Common myeloid progenitor, CD34-positive (primary cell): ENCODE data around the gene GIT2.
"Not testable (repeated sequence)": the region's sequence is repeated elsewhere in the genome, so short reads cannot be mapped to it uniquely, and the experiment has no call there.

Source experiments
- CTCF ChIA-PET: fragments of 350-600 bp; sonication (Branson Sonifier 250); formaldehyde crosslinking; loops from one replicate; lab custom pipeline; 2021; ENCODE audit warnings: antibody characterized with exemption; lab: Charles Lee
- POLR2A ChIA-PET: fragments of 350-600 bp; sonication (Branson Sonifier 250); formaldehyde crosslinking; loops from one replicate; lab custom pipeline; 2021; ENCODE audit warnings: antibody characterized with exemption; lab: Charles Lee
- DNase-seq, 3 donors: peaks; one replicate each; pipeline versions ENCODE4 v3.0.0 to v3.0.0-alpha.2; 2013
- H3K27ac ChIP-seq, 2 experiments: 1 replicate in 1 of 2; 2 replicates in 1 of 2; pipeline ENCODE4 v1.7.0; 2013; ENCODE audit warnings: inconsistent platforms in 2 of 2, low read length in 2 of 2, mild to moderate bottlenecking in 2 of 2, low read depth in 1 of 2, moderate library complexity in 1 of 2; ENCODE audit not compliant: severe bottlenecking in 2 of 2, insufficient read depth in 1 of 2, poor library complexity in 1 of 2
- H3K27me3 ChIP-seq, 5 experiments: replicated peaks in 2 of 5; 1 replicate in 3 of 5; 2 replicates in 2 of 5; pipeline versions ENCODE4 v1.6.1 to v1.7.0; 2013; ENCODE audit warnings: low read length in 4 of 5, mild to moderate bottlenecking in 2 of 5, moderate library complexity in 2 of 5, inconsistent platforms in 1 of 5; ENCODE audit not compliant: insufficient read depth in 5 of 5, control insufficient read depth in 4 of 5
- H3K36me3 ChIP-seq, 4 experiments: 1 replicate in 2 of 4; 2 replicates in 2 of 4; pipeline versions ENCODE4 v1.6.1 to v1.7.0; 2013; ENCODE audit warnings: low read length in 3 of 4, control low read depth in 1 of 4, mild to moderate bottlenecking in 1 of 4; ENCODE audit not compliant: control insufficient read depth in 4 of 4, insufficient read depth in 4 of 4
- H3K4me1 ChIP-seq, 4 experiments: 1 replicate in 3 of 4; 2 replicates in 1 of 4; pipeline versions ENCODE4 v1.6.1 to v1.7.1; 2013; ENCODE audit warnings: low read length in 3 of 4, mild to moderate bottlenecking in 3 of 4, control low read depth in 1 of 4, inconsistent platforms in 1 of 4, moderate library complexity in 1 of 4; ENCODE audit not compliant: control insufficient read depth in 4 of 4, insufficient read depth in 4 of 4; ENCODE audit errors: control extremely low read depth in 1 of 4
- H3K4me3 ChIP-seq, 7 experiments: 1 replicate in 4 of 7; 2 replicates in 3 of 7; pipeline versions ENCODE4 v1.5.1 to v1.7.0; 2013; ENCODE audit warnings: mild to moderate bottlenecking in 7 of 7, low read length in 6 of 7, moderate library complexity in 6 of 7, inconsistent platforms in 2 of 7, low read depth in 2 of 7, control low read depth in 1 of 7; ENCODE audit not compliant: insufficient read depth in 4 of 7, control insufficient read depth in 1 of 7; ENCODE audit errors: extremely low read depth in 1 of 7
- H3K9me3 ChIP-seq, 5 experiments: 1 replicate in 4 of 5; 2 replicates in 1 of 5; pipeline versions ENCODE4 v1.6.1 to v1.7.1; 2013; ENCODE audit warnings: low read length in 4 of 5, mild to moderate bottlenecking in 2 of 5, inconsistent platforms in 1 of 5, low read depth in 1 of 5, moderate library complexity in 1 of 5; ENCODE audit not compliant: control insufficient read depth in 4 of 5, insufficient read depth in 2 of 5; ENCODE audit errors: control extremely low read depth in 1 of 5
- WGBS: methylation state at CpG from one replicate; pipeline ENCODE4 v1.1.5; 2013; ENCODE audit not compliant: insufficient coverage; 5-methylcytosine and 5-hydroxymethylcytosine counted together

Gene GIT2

DNA sequence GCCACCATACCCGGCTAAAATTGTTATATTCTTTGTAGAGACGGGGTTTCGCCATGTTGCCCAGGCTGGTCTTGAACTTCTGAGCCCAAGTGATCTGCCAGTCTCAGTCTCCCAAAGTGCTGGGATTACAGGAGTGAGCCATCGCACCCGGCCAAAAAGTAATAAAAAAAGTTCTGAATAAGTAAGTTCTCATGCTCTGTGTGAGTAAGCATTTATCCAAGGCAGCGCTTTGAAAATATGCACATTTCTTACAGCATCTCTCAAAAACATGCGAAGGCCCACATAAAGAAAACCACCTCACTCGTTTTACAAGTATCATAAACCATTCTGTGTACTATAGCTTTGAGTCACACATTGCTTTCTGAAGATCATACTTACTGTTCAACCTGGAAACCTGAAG lies 8.6 kb downstream of the GIT2 start:
- ChIA-PET POLR2A (no interaction called here), CTCF (interaction anchor here (0.6 to 0.9 kb wide), 2 partner anchors 11 to 52 kb away, joined by 3 read pairs; no protein-coding TSS in a partner anchor)
- Histone ChIP-seq H3K4me1 (peaks cover 0 to 4% (median 1%) of the 10 kb centered on the region in 4 experiments), H3K4me3 (no peak overlapping the region), H3K9me3 (no peaks in the 10 kb centered on the region), H3K36me3 (peaks cover 28 to 84% (median 62%) of the 10 kb centered on the region in 4 experiments), H3K27me3 (no peaks in the 10 kb centered on the region), H3K27ac (no peak overlapping the region)
- DNase-seq, result no peak
- WGBS, result 95% methylated on average over 8 of the region's 8 CpGs

DNA sequence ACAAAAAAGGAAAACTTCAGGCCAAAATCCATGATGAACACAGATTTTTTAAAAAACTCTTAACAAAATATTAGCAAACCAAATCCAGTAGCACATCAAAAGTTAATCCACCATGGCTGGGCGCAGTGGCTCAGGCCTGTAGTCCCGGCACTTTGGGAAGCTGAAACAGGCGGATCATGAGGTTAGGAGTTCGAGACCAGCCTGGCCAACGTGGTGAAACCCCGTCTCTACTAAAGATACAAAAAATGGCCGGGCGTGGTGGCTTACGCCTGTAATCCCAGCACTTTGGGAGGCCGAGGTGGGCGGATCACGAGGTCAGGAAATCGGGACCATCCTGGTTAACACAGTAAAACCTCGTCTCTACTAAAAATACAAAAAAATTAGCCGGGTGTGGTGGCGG lies 9.9 kb downstream of the GIT2 start:
- CTCF ChIA-PET, H3K9me3 ChIP-seq, H3K4me3 ChIP-seq, H3K4me1 ChIP-seq, H3K27ac ChIP-seq, H3K27me3 ChIP-seq, POLR2A ChIA-PET, DNase-seq: not testable (repeated sequence)
- peaks cover 36 to 87% (median 65%) of the 10 kb centered on the region in 4 experiments for H3K36me3 ChIP-seq
- WGBS, result 97% methylated on average over 14 of the region's 16 CpGs

DNA sequence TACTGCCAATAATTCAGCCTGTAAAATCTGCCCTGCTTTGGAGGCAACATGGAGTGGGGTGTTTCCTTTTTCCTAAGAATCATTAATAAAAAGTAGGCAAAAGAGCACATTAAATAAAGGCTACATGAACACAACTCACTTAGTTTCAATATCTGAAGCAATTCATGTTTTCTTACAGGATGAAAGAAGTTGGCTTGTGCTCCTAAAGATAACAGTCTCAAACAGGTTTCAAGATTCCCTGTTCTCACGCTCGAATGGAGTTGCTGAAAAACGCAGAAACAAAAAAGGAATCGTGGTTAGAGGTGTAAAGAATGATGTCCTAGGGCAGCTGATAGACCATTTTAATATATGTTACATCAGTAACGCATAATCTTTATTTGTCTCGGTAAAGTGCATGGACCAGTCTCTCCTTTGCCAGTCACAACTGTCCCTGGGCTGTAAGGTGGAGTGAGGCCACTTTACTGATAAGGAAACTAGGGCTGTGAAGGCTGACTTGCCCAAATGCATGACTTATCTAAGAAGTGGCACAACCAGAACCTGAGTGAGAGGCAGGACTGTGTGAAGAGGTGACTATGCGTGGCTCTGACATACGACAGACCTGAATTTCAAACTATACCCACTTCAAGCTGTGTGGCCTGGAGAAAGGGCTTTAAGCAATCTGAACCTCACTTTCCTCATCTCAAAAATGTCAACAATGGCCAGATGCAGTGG lies 12.6 kb downstream of the GIT2 start:
- Histone ChIP-seq H3K36me3 (peaks cover 47 to 88% (median 72%) of the 10 kb centered on the region in 4 experiments), H3K27ac (no peak overlapping the region), H3K4me1 (peaks cover 0 to 3% (median 0%) of the 10 kb centered on the region in 4 experiments), H3K27me3 (no peaks in the 10 kb centered on the region), H3K4me3 (no peak overlapping the region), H3K9me3 (peaks cover 0 to 13% (median 8%) of the 10 kb centered on the region in 5 experiments)
- WGBS, result 100% methylated on average over 5 of the region's 8 CpGs
- no peak for DNase-seq
- POLR2A ChIA-PET, result no interaction called here
- CTCF ChIA-PET, result interaction anchor here (1.0 to 1.5 kb wide), 2 partner anchors 11 kb away, joined by 5 to 6 read pairs; no protein-coding TSS in a partner anchor

DNA sequence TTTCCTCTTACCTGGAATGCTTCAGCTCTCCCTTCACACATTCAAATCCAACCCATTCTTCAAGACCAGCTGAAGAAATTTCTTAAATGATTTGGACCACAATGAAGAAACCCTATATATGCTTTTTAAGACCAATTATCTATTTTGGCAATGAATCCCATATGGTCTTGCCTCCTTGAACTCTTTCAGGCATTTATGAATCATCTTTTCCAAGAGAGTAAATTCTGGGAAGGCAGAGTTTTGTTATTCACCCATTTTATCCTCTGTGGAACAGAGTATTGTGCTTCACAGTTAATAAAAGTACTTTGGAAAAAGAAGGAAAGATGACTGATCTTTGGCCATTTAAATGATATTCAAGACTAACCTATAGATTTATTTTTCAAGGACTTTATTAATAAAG lies 14.0 kb downstream of the GIT2 start:
- peaks cover 0 to 3% (median 0%) of the 10 kb centered on the region in 4 experiments for H3K4me1 ChIP-seq
- CTCF ChIA-PET, result interaction anchor here (1.3 kb wide), 1 partner anchor 15 kb away, joined by 3 read pairs; no protein-coding TSS in a partner anchor
- no peak for DNase-seq
- H3K9me3 ChIP-seq, result peaks cover 0 to 17% (median 12%) of the 10 kb centered on the region in 5 experiments
- peaks cover 51 to 89% (median 76%) of the 10 kb centered on the region in 4 experiments for H3K36me3 ChIP-seq
- no peak overlapping the region for H3K4me3 ChIP-seq
- POLR2A ChIA-PET, result no interaction called here
- no peaks in the 10 kb centered on the region for H3K27me3 ChIP-seq
- no peak overlapping the region for H3K27ac ChIP-seq

DNA sequence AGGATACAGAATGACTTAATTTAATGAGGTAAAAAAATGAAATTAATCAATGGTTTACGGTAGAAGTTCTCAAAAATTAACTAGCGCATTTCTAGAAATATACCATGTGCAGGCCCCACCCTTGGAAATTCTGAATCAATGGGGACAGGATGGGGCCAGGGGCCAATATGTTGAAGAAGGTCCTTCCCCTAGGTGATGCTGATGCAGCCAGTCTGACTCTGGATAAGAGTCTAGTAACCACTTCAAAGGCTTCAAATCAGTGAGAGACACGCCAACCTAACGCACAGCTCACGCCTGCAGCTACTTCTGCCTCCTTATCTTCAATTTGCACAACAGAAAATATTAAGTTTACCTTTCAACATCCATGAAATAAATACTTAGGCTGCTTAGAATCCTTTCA lies 14.9 kb downstream of the GIT2 start:
- Histone ChIP-seq H3K4me1 (peaks cover 0 to 3% (median 0%) of the 10 kb centered on the region in 4 experiments), H3K4me3 (no peak overlapping the region), H3K27ac (no peak overlapping the region), H3K9me3 (peaks cover 0 to 17% (median 12%) of the 10 kb centered on the region in 5 experiments), H3K36me3 (peaks cover 57 to 90% (median 82%) of the 10 kb centered on the region in 4 experiments), H3K27me3 (no peaks in the 10 kb centered on the region)
- ChIA-PET CTCF (interaction anchor here (1.3 kb wide), 1 partner anchor 14 kb away, joined by 3 read pairs; no protein-coding TSS in a partner anchor), POLR2A (interaction anchor here (0.7 kb wide), 1 partner anchor 127 kb away, joined by 3 read pairs; no protein-coding TSS in a partner anchor)
- WGBS, result 100% methylated on average over 5 of the region's 5 CpGs
- DNase-seq, result no peak

DNA sequence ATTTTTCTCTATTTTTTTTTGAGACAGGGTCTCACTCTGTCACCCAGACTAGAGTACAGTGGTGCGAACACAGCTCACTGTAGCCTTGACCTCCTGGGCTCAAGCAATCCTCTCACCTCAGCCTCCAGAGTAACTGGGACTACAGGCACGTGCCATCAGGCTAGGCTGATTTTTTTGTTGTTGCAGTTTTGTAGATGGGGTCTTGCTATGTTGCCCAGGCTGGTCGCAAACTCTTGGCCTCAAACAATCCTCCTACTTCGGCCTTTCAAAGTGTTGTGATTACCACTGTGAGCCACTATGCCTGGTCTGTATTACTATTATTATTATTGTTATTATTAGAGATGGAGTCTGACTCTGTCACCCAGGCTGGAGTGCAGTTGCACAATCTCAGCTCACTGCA lies 23.3 kb downstream of the GIT2 start:
- no CpG with 5 or more reads among the region's 4 CpGs for WGBS
- Histone ChIP-seq H3K36me3 (peaks cover 28 to 86% (median 54%) of the 10 kb centered on the region in 4 experiments), H3K27me3 (no peaks in the 10 kb centered on the region), H3K4me3 (no peak overlapping the region), H3K27ac (no peak overlapping the region), H3K9me3 (peaks cover 0 to 5% (median 0%) of the 10 kb centered on the region in 5 experiments), H3K4me1 (peaks cover 0 to 4% (median 2%) of the 10 kb centered on the region in 4 experiments)
- no peak for DNase-seq
- POLR2A ChIA-PET, result no interaction called here
- CTCF ChIA-PET, result no interaction called here

DNA sequence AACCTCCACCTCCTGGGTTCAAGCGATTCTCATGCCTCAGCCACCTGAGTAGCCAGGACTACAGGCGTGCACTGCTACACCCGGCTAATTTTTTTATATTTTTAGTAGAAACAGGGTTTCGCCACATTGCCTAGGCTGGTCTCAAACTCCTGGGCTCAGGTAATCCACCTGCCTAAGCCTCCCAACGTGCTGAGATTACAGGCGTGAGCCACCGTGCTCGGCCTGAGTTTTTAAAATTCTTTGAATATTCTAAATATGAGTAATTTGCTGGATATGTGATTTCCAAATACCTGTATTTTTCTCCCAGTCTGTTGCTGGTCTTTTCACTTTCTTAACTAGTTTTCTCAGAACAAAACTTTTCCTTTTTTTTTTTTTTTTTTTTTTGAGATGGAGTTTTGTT lies 27.4 kb downstream of the GIT2 start:
- DNase-seq, result no peak
- WGBS, result 100% methylated on average over 4 of the region's 8 CpGs
- no peaks in the 10 kb centered on the region for H3K27me3 ChIP-seq
- CTCF ChIA-PET, result interaction anchor here (0.6 kb wide), 1 partner anchor 17 kb away, joined by 3 read pairs; no protein-coding TSS in a partner anchor
- H3K9me3 ChIP-seq, result no peaks in the 10 kb centered on the region
- H3K36me3 ChIP-seq, result peaks cover 17 to 82% (median 54%) of the 10 kb centered on the region in 4 experiments
- H3K4me1 ChIP-seq, result peaks cover 0 to 8% (median 4%) of the 10 kb centered on the region in 4 experiments
- POLR2A ChIA-PET, result no interaction called here
- no peak overlapping the region for H3K27ac ChIP-seq
- no peak overlapping the region for H3K4me3 ChIP-seq
